HL-60/S4 treated with phorbol 12-myristate 13-acetate at 8.2 ng/mL for 4 days and 3 days (cell line): ENCODE measurements around the gene ST3GAL6.

ENCODE experiments used
- in situ Hi-C: fragments of 300-500 bp; cut with MboI; formaldehyde crosslinking; loops from 2 replicates; pipeline ENCODE4 v1.15.0; 2022; ENCODE audit warnings: low sequenced_read_pairs

ST3GAL6 gene

DNA sequence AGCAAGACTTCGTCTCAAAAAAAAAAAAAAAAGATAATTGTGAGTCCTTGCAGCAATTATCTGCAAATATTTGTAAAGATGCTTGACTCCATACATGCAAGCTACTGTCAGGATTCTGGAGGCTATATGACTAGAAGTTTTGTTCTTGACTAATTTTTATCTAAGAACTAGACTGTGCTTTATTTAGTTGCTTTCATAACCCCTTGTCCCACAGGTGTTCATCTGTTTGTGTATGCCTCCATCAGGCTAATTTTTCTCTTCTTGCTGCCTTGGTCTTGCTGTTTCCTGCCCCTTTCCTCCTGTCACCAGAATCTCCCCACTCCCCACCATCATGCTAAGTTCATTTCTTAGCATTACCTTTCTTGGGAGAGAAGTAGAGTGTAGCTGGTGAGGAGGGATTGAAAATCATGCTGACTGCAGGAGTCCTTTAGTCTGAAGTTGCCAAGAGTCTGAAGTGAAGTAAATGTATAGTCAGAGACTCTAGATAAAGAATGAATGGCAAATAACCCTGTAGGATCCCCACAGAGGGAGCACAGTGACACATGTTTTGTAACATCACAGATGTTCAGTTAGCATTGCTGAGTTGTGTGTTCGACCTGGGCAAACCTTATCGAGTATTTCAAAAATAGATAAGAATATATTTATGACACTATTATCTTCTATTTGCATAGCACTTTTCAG is 12.5 kb downstream of the ST3GAL6 start:
- in situ Hi-C loops = no loop called here

DNA sequence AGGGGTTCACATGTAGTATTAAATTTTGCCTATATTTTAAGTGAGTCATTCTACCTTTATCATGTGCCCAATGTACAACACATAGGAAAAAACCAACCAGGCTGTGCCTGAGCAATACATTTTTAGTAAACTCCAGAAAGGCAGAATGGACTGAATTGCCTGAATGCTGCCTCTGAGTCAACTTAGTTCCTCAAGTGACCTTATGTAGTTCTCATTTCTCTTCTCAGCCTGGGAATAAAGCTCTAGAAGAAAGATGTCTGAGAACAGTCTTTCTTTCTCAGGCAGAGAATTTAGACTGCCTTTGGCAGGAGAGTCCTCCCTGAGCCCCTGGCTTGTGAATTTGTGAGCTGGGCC is 13.0 kb downstream of the ST3GAL6 start:
- in situ Hi-C loops = no loop called here

DNA sequence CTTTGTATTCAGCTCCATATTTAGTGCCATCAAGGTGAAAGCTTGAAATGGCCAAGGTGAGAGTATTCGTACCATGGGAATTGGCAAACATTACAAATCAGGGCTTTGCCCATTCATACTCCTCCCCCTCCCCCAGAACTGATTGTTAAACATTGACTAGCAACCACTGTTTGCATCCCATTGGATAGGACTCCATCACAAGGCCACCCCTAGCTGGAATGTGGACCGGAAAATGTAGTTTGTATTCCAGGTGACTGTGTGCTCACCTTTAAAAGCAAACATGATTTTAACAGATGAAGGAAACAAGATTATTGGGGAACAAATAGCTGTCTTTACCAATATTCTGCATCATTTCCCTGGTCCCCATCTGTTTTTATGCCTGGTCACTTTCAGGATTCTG is 14.1 kb downstream of the ST3GAL6 start:
- in situ Hi-C loops = no loop called here

DNA sequence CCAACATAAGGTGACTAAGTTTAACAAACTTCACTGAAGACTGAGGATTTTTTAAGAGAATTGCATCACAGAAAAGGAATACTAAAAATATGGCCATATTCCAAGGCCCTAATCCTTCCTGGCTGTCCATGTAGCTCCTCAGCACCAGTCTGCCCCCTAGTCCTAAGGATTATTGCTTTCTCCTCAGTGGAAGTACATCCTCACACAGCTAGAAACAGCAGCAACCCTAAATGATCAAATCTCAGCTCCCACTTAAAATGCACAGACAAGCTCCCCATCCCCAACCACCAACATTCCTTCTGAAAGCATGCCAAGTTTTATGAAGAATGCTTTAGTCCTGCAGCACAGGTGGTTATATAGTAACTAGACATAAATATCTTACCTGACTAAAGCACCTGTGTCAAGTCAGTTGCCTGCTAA is 14.7 kb downstream of the ST3GAL6 start:
- in situ Hi-C loops = no loop called here

DNA sequence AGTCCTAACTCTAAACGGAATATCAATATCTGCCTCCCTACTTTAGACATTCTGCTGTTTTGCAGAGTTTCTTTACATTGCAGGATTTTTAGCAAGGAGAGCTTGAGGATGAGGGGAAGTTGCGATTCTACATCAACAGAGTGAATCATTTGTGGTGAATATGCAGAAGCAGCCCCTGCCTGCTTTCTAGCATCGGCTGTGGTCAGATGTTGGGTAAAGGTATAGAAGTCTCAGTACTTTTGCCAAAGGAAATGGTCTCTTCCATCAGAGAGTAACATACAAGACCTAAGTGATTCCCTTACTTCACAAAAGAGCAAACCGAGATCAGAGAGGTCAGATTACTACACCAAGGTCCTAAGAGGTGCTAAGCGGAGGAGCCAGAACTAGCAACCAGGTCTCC is 15.2 kb downstream of the ST3GAL6 start:
- in situ Hi-C loops = no loop called here

DNA sequence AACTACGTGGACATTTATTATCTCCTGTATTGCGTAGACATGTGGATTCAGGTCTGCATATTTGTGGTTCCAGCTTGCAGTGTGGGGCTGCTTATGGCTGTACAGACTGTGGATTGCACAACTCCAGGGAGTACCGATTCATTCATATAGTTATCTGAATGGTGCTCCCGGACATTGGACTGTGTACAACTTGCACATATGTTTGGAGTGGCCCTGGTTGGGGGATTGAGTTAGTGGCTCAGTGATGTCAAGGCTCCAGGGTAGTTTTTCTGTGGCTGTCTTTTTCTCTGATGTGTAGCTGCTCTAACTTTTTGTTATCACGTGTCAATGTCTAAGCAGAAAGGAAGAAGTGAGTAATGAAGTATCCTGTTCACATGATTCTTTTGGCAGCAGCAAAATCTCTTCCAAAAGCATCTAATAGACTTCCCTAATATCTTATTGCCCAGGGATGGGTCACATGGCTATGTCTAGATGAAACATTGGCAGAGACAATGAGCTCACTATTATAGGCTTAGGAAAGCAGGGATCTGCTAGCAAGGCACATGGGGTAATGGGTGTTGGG is 15.8 kb downstream of the ST3GAL6 start:
- in situ Hi-C loops = no loop called here

DNA sequence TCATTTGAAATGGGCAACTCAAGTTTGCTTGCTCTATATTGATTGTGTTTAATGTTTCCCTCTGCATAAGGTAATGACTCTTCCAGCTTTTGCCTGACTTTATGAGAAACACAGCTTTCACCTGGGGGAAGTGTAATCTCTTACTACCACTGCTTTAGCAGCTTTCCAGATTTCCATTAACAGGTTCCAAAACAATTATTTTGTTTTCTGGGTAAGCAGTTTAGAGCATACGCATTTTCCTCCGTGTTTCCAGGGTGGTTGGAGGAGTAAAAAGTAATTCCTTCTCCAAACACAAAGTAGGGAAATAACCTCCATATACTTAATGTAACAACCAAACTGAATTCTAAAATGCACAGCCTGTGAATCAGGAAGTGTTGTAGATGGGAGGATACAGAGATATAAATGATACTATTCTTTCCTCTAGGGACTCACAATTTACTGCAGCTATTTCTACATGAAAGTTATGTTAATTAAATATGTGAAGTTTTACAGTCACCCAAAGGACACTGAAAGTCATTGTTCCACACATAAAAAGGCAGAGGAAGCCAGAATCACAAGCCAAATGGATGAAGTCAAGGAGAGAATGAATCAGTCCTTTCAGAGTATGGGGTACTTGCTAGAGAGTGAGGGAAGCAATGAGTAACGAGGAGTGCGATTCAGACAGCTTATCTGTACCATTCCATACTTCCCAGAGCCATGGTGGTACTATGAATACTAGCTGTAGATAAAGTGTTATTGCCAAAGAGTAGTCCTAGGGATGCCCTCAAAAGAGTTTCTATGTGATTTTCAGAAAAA is 16.6 kb downstream of the ST3GAL6 start:
- in situ Hi-C loops = no loop called here

DNA sequence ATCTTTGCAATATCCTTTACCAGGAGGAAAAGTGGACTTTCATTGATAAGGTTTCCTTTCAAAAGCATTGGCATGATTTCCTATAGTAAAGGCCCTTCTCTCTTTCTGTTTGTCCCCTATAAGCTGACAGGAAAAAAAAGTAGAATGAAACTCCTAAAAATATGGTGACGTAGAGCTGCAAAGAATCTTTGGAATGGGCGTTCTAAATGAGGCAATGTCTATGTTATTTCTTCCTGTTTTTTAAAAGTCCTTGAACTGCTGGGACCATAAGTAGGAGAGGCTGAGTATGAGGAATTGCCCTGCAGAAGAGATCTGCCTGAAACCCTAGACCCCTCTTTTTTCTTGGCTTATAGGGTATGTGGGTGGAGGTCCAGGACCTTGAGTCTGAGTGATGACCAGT is 17.2 kb downstream of the ST3GAL6 start:
- in situ Hi-C loops = no loop called here

DNA sequence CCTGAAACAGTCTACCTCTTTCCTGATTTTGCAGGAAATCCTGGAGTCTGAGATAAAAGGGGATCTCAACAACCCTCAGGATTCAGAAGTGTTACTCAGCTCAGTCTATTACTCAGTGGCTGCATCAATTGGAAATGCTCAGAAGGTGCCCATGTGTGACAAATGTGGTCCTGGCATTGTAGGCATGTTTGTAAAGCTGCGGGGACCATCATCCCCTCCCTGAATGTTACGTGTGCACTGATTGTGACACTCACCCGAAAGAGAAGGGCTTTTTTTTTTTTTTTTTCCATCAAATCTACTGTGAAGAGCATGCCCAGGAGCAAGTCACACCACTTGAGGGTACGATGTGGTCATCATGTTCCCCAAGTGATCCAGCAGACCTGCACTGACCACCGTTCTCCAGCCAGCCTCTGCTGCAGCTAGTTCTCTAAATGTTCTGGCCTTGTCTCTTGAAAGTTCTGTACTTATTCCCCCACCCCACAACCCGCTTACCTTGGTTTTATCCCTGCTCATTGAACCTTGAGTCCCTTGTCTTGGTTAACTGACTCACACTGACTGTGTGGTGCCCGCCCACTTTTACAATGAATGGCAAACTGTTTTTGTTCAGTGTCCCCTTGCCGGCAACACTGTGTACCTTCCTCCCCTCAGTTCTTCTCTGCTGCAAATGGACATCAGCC is 19.8 kb downstream of the ST3GAL6 start:
- in situ Hi-C loops = no loop called here

DNA sequence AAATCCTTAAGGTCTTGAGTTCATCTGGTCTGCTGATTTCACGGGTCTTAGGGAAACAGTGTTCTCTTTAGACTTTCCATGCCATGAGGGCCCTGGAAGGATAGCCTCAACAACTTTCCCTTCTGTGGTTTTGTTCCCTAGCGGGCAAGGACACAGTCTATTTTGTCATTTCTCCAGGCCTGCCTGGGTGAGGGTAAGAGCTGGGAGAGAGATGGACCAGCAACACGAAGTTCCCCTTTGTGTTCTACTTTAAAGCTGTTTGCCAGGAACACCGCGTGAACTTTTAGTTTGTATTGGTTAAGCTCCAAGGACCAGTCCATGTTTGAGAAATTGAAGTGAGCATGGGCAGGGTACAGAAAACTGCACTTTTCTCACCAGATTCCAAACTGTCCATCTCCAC is 20.9 kb downstream of the ST3GAL6 start:
- in situ Hi-C loops = no loop called here

DNA sequence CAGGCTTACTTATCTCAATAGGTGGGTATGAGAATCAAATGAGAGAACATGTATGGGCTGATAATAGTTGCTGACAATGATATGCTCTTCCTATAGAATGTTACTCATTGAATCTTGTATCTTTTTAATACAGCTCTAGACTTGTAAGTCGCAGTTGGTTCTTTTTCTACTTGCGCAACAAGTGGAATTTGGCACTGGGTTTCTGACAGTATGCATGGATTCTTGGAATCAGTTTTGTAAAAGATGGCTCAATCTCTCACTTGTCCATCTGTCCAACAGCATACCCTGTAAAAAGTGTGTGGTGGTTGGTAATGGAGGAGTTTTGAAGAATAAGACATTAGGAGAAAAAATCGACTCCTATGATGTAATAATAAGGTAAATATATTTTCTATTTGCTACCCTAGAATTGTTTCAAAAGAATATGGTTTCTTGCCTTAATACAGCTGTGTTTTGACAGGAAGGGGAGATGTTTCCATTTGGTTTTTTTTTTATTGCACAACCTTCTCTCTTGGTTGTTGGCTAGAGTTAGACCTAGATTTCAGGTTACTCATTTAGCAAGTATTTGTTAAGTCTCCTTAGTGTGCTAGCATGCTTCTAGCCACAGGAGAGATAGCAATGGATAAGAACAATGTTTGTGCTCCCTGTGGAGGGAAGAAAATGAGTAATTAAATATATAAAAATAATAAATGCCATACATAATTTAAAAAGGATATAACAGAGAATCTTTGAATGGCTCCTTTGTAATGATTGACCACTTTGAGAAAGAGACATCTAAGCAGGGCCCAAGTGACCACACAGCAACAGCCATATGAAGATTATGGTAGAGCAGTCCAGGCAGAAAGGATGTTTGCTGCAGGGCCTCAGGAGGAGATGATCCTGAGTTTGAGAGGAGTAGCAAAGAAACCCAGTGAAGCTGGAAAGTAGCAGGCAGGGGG is 21.8 kb downstream of the ST3GAL6 start:
- in situ Hi-C loops = no loop called here

DNA sequence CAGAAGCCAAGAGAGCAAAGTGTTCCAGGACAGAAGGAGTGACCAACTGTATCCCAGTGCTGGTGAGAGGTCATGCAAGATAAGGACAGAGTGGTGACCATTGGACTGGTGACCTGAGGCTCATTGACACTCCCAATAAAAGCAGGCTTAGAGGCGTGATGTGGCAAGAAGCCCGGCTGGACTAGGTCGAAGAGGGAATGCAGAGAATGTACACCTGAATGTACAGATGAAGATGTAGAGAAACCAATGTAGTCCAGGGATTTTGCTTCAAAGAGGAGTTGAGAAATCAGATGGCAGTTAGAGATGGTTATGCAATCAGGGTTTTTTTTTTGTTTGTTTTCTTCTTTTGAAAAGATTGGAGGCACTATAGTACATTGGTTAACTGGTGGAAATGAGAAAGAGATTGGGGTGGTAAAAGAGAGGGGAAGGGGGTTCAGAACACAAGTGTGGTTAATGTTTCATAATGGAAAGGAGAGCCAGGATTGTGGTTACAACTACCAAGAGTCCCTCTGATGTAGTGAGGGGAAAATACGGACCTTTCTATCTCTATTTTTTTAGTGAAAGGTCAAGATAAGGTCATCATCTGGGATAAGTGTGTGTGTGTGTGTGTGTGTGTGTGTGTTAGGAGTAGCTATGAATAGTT is 23.3 kb downstream of the ST3GAL6 start:
- in situ Hi-C loops = no loop called here

DNA sequence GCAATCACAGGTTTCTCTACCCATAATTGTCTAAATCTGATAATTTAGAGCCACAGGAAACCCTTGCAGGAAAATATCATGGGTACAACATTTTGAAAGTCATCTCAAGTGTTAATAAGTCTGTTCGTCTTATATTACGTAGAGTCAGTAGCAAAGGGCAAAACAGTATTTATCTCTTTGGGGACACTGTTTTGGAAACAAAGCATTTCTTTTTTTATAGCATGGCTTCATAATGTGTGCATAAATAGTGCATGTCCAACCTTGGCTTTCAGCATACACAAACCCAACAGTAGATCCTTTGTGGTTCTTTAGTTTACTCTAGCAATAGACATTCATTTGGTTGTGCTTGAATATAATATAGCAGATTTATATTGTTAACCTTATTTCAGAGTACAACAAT is 24.0 kb downstream of the ST3GAL6 start:
- in situ Hi-C loops = no loop called here

DNA sequence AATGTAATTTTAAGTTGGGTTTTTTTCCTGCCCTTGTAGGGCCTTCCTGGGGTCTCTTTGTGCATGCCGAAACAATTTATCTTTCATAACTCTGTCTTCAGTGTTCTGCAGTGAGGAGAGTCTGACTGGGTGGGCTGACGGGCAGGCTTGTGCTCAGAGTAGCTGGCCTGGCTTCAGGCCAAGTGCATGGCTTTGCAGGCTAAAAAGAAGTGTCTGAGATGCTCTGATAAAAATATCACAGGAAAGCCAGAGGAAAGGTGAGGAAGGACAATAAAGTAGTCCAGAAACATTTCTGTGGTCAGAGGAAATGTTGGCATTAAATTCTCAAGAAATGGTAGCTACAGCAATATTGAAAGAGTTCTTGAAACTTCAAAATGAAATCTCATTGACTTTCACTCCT is 25.5 kb downstream of the ST3GAL6 start:
- in situ Hi-C loops = no loop called here

DNA sequence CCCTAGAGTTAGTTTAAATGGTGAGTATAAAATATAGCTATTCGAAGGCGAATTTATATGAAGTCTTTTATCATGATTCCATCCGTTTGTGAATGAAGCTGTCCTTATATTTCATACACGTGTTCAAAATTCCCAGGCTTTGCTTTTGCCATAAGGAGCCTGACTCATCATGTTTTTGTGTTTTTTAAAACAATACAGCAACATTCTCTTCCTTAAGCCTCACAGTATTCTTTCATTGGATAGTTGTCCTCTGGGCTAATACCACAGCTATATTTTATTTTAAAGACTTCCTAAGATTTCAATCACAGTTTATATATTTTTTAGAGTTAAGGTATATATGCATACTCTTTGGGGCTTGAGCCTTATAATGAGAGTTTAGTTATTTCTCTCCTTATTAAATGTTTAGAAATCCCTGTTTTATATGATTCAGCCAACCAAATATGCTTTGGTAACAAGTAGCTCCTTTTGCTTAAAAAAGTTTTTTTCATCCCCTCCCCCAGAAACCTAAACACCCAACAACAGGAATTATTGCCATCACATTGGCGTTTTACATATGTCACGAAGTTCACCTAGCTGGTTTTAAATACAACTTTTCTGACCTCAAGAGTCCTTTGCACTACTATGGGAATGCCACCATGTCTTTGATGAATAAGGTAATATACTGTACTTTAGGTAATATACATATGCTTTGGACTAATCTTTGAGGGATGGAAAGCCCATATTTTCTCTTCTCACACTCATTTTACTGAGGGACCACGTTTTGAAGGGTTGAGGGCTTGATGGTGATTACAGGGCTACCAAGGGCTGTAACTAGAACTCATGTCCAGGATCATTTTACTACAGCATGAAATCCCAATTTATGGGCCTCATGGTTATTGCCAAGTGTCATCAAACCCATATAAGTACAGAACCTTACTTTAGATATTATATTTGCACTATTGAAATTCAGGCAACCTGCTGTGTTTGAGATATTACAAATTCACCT is 28.5 kb downstream of the ST3GAL6 start:
- in situ Hi-C loops = no loop called here

DNA sequence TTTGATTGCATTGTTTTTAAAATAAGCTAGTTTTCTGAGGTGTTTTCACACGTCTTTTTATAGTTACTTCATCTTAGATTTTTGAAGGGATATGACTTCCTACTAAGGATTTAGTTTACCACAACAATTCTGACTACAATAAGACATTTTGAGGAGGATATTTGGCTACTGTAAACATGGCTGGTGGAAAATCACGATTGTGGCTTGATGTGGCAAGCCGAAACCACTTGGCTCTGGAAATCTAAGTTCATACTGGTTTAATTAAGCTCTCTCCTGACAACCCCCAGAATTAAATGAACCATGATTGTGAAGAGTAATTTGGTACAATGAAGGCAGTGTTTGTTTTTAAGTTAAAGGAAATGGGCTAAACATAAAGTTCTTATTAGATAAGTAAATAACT is 30.8 kb downstream of the ST3GAL6 start:
- in situ Hi-C loops = no loop called here

DNA sequence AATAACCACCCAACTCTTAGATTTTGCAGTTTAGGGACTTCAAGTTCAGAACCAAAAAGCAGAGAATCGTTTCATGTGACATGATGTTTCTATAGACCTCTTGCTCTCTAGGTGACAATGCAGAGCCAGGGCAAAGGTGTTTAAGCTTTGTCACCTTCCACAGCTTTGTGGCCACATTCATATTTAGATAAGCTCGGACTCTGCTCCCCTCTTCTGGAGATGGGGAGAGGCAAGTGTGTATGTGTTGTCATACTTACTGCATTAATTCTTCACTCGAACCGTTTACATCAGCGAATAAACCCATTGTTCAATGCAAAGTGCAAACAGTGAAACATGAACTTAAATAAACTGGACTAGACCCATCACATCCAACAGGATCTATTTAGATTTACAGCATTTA is 33.2 kb downstream of the ST3GAL6 start:
- in situ Hi-C loops = no loop called here

DNA sequence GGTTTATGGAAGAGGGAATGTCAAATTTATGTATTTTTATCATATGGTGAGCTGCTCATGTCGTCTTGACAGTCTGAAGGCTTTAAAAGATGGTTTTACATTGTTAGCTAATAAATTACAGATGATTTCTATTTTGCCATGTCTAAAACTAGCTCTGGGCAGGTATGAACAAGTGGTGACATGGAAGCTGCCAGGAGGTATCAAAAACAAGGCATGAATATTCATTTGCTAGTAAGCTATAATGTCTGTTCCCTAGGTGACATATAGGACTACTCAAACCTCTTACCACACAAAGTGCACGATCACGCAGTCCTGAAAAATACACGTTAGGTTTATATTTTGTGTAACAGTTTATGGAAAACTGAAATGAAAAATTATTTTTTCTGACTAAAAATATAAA is 34.8 kb downstream of the ST3GAL6 start:
- in situ Hi-C loops = no loop called here

DNA sequence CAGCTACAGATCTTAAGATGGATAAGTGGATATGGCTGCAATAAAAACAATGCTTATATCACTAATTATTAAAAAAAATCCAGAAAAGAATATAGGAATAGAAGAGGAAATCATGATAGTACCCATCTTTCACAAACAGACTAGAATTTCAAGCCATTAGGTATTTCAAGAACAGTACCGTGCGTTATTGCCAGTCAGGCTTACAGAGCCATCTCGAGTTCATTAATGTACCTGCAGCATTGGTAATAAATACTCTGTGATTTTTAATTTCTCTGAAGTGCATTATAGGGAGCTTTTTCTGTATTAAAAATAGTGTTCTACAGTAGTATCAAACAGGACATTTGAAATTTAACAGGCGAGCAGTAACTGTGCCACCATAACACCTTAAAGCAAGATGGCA is 35.7 kb downstream of the ST3GAL6 start:
- in situ Hi-C loops = no loop called here
